IPS DF 6.9 (cell line): Measurements from ENCODE around the gene DUSP15.
A peak's percentile ranks its signal among the peaks of the same experiment; 100 is the strongest.

Experiments
- DNase-seq: peaks from one replicate; pipeline ENCODE4 v3.0.0-alpha.2; 2013; ENCODE audit warnings: low read depth, low spot score
- H3K27ac ChIP-seq: one replicate; pipeline ENCODE4 v1.5.1; 2013; ENCODE audit warnings: low read length, control low read depth
- H3K27me3 ChIP-seq: 2 replicates; pipeline ENCODE4 v1.6.1; 2013; ENCODE audit warnings: mild to moderate bottlenecking, low read length; ENCODE audit not compliant: control insufficient read depth, insufficient read depth
- H3K36me3 ChIP-seq: 2 replicates; pipeline ENCODE4 v1.6.1; 2013; ENCODE audit warnings: low read length; ENCODE audit not compliant: control insufficient read depth, insufficient read depth
- H3K4me1 ChIP-seq: 2 replicates; pipeline ENCODE4 v1.6.1; 2013; ENCODE audit warnings: low read length; ENCODE audit not compliant: control insufficient read depth, insufficient read depth
- H3K4me3 ChIP-seq: 2 replicates; pipeline ENCODE4 v1.5.1; 2013; ENCODE audit warnings: mild to moderate bottlenecking, low read length
- H3K9me3 ChIP-seq: 2 replicates; pipeline ENCODE4 v1.6.1; 2013; ENCODE audit warnings: low read length, inconsistent platforms; ENCODE audit not compliant: control insufficient read depth, insufficient read depth
- WGBS: extraction: QIAGEN DNeasy Blood & Tissue Kit; methylation state at CpG from one replicate; pipeline ENCODE4 v1.1.7; 2013; ENCODE audit warnings: mixed read lengths, missing lambda C conversion rate; ENCODE audit not compliant: insufficient read length, insufficient coverage; 5-methylcytosine and 5-hydroxymethylcytosine counted together

The DUSP15 gene

DNA sequence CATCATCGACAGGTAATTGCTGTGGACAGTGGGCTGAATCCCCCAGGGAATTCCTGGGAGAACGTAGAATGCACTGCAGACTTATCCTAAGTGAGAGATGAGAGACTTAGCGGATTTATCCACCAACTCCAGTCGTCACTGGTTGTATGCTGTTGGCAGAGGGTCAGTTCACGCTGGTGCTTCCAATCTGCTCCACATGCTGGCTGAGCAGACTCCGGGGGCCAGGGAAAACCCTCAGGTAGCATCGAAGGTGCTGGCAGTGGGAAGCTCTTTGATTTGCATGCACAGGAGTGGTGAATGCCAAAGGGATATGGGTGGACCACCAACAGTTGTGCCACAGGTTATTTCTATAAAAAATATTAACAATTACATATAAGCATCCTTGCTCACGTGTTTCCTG is 20.3 kb upstream of the DUSP15 start:
- Histone ChIP-seq H3K4me1 (no peaks in the 10 kb centered on the region), H3K27ac (no peak overlapping the region), H3K36me3 (no peaks in the 10 kb centered on the region), H3K9me3 (no peaks in the 10 kb centered on the region), H3K27me3 (no peaks in the 10 kb centered on the region), H3K4me3 (no peak overlapping the region)
- no peak for DNase-seq
- WGBS: no CpG with 5 or more reads among the region's 8 CpGs

DNA sequence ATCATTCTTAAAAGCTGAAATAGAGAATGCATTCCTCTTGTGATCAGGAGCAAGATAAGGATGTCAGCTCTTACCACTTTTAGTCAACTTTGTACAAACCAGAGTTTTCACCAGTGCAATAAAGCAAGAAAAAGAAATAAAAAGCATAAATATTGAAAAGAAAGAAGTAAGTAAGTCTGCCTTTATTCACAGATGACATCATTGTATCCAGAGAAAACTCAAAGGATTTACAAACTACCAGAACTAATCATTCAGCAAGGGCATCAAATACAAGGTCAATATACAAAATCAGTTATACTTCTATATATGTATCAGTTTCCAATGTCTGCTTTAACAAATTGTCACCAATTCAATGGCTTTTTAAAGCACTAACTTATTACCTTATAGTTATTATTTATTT is 13.5 kb upstream of the DUSP15 start:
- no peak for DNase-seq
- Histone ChIP-seq H3K4me1 (no peaks in the 10 kb centered on the region), H3K27ac (no peak overlapping the region), H3K9me3 (no peaks in the 10 kb centered on the region), H3K27me3 (no peaks in the 10 kb centered on the region), H3K4me3 (no peak overlapping the region), H3K36me3 (no peaks in the 10 kb centered on the region)

DNA sequence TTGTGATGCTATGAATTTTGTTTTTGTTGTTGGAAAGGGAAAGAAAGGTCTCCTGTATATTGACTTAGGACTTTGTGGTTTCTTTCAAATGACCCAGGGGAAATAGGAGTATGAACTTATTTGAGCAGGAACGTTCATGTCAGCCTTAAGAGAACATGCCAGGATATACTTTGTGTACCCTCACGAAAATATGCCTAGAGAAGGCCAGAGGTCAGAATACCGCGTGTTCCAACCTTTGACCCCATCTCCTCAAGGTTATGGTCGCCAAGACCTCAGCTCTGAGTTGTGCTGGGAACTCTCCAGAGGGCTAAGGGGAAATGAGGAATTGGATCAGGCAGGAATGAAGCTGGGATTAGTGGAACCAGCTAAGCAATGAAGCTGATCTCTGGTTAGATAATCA is 11.6 kb upstream of the DUSP15 start:
- H3K36me3 ChIP-seq: no peaks in the 10 kb centered on the region
- H3K27ac ChIP-seq: no peak overlapping the region
- no peaks in the 10 kb centered on the region for H3K27me3 ChIP-seq
- H3K9me3 ChIP-seq: no peaks in the 10 kb centered on the region
- DNase-seq: no peak
- H3K4me3 ChIP-seq: no peak overlapping the region
- H3K4me1 ChIP-seq: no peaks in the 10 kb centered on the region
- no CpG with 5 or more reads among the region's 5 CpGs for WGBS

DNA sequence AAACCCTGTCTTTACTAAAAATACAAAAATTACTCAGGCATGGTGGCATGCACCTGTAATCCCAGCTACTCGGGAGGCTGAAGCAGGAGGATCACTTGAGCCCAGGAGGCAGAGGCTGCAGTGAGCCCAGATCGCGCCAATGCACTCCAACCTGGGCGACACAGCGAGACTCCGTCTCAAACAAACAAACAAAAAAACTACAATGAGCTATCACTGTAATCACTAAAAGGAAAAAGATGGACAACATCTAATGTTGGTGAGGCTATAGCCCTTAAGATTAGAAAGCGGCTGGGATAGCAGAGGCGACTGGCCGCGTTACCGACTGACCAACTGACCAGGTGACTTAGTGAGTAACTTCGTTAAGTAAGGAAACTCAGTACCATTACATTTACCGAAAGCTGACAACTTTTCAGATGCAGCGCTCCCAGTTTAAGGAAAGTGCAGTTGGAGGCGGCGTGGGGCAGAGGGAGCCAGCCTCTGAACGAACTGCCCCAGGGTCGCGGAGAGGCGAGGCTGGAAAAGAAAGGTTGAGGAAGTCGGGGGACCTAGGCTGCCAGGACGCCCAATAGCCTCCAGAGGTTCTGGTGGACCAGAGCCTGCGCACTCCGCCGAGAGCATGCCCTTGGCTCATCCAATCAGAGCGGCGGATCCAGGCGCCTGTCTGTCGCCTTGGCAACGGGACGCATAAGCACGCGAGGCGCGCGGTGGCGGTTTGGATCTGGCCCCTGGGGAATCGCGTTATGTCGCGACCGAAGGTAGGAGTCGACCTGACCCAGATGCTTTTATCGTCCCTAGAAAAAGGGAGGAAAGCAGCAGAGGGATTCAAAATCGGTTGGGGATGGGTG is 9.0 kb upstream of the DUSP15 start:
- H3K4me1 ChIP-seq: no peaks in the 10 kb centered on the region
- H3K27me3 ChIP-seq: no peaks in the 10 kb centered on the region
- H3K27ac ChIP-seq: no peak overlapping the region
- H3K9me3 ChIP-seq: no peaks in the 10 kb centered on the region
- H3K4me3 ChIP-seq: peak overlapping the region; percentile 32; the same call in 1 of the 2 replicates
- H3K36me3 ChIP-seq: no peaks in the 10 kb centered on the region
- DNase-seq: peak; percentile 92
- WGBS: no CpG with 5 or more reads among the region's 45 CpGs

DNA sequence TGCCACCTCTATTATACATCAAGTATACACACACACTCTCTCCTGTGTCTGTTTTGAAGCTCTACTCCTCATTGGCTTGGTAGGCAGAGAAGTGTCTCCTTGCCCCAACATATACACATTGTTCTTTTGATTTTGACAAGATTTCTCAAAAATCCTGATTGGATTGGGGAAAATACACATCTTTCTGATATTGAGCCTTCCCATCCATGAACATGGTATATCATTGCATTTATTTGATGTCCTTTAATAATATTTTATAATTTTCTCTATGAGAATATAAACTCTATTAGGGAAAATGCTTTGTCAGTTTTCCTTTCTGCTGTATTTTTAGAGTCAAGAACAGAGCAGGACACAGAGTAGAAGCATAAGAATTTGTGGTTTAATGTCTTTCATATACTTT is 7.4 kb upstream of the DUSP15 start:
- Histone ChIP-seq H3K36me3 (no peaks in the 10 kb centered on the region), H3K4me1 (no peaks in the 10 kb centered on the region), H3K4me3 (no peak overlapping the region), H3K27me3 (no peaks in the 10 kb centered on the region), H3K27ac (no peak overlapping the region), H3K9me3 (no peaks in the 10 kb centered on the region)
- DNase-seq: no peak

DNA sequence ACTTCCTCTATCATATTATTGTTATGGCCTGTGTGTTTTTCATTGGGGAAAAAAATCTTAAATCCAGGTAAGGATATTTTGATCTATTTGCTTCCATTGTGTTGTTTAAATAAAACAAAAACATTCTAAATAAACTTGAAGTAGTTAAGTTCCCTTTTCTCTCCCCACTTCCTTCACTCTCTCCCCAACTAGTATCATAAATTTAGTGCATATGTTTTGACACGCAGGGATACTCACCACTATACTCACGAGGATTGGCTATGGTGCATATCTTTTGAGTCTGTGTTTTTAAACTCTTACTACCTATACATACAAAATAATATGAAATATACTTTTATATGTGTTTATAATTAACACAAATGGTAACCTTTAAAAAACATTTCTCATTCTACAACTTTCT is 5.3 kb upstream of the DUSP15 start:
- H3K36me3 ChIP-seq: no peaks in the 10 kb centered on the region
- H3K4me1 ChIP-seq: 0 out of 2 replicates have a peak, but pooled peaks cover 2% of the 10 kb centered on the region
- WGBS: no CpG with 5 or more reads among the region's 2 CpGs
- no peak overlapping the region for H3K27ac ChIP-seq
- H3K27me3 ChIP-seq: peaks cover 6% of the 10 kb centered on the region; the same call in 1 of the 2 replicates
- no peaks in the 10 kb centered on the region for H3K9me3 ChIP-seq
- H3K4me3 ChIP-seq: no peak overlapping the region
- DNase-seq: no peak

DNA sequence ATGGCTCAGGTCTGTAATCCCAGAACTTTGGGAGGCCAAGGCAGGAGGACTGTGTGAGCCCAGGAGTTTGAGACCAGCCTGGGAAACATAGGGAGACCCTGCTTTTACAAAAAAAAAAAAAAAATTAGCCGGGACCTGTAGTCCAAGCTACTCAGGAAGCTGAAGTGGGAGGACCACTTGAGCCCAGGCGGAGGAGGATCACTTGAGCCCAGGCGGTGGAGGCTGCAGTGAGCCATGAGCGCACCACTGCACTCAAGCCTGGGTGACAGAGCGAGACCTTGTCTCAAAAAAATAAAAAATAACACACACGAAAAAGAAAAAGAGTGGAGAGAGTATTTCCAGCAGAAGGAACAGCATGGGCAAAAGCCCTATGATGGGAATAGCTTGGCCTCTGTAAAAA is 2.1 kb upstream of the DUSP15 start:
- Histone ChIP-seq H3K36me3 (no peaks in the 10 kb centered on the region; the same call in 1 of the 2 replicates), H3K4me1 (peaks cover 2% of the 10 kb centered on the region; the same call in 1 of the 2 replicates), H3K27me3 (peaks cover 20% of the 10 kb centered on the region), H3K9me3 (no peaks in the 10 kb centered on the region), H3K4me3 (no peak overlapping the region), H3K27ac (no peak overlapping the region)
- DNase-seq: no peak
- WGBS: no CpG with 5 or more reads among the region's 6 CpGs

DNA sequence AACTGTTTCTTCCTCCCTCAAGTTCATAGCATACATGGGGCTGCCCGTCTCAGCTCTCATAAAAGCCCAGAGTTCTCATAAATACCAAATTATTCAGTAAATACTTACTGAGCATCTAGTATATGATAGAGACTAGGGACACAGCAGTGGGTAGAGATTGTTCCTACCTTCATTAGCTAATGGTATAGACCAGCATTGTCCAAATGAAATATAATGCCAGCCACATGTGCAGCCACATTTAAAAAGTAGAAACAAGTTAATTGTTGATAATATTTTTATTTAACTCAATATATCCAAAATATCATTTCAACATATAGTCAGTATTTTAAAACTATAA is 1.3 kb upstream of the DUSP15 start:
- no CpG with 5 or more reads among the region's 1 CpG for WGBS
- peaks cover 2% of the 10 kb centered on the region; the same call in 1 of the 2 replicates for H3K4me1 ChIP-seq
- H3K36me3 ChIP-seq: no peaks in the 10 kb centered on the region; the same call in 1 of the 2 replicates
- H3K4me3 ChIP-seq: no peak overlapping the region
- H3K9me3 ChIP-seq: no peaks in the 10 kb centered on the region
- H3K27ac ChIP-seq: no peak overlapping the region
- peaks cover 20% of the 10 kb centered on the region for H3K27me3 ChIP-seq
- no peak for DNase-seq

DNA sequence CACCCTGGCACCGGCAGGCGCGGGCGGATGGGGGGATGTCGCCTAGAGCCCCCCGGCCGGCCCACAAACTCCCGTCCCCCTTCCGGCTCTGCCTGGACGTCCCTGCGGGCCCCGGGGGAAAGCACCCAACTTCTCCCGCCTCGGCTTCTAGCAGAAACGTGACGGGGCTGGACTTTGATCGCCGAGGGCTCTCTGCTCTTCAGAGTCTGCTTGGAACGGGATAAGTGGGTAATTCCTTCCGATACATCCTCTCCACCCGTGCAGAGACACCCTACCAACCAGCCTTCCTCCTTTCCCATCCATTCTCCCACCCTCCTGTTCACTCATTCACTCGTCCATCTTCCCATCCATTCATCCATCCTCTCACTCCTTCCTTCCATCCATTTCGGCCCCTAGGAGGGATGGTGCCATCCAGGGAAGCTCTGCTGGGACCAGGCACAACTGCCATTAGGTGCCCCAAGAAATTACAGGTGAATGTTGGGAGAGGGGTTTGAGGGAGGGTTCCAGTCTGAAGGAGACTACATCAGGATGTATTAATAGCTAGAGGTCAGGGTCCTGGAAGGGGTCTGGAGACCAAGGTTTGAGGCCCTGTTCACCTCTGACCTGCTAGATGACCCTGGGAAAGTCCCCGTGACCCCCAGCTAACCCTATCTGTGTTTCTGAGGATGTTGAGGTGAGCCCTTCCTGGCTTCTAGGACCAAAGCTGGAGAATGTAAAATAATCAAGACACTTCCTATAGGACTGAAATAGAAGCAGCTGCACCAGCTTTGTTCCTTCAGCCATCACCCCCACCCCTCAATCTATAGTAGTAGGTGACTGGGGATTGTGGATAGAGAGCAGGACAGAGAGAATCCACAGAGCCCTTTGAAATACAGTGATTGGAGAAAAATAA is 645 bp upstream of the DUSP15 start:
- no peak for DNase-seq
- no peak overlapping the region for H3K27ac ChIP-seq
- WGBS: 100% methylated on average over 1 of the region's 24 CpGs
- peak overlapping the region; percentile 61 for H3K4me3 ChIP-seq
- peaks cover 20% of the 10 kb centered on the region for H3K27me3 ChIP-seq
- no peaks in the 10 kb centered on the region; the same call in 1 of the 2 replicates for H3K36me3 ChIP-seq
- peaks cover 2% of the 10 kb centered on the region; the same call in 1 of the 2 replicates for H3K4me1 ChIP-seq
- no peaks in the 10 kb centered on the region for H3K9me3 ChIP-seq

DNA sequence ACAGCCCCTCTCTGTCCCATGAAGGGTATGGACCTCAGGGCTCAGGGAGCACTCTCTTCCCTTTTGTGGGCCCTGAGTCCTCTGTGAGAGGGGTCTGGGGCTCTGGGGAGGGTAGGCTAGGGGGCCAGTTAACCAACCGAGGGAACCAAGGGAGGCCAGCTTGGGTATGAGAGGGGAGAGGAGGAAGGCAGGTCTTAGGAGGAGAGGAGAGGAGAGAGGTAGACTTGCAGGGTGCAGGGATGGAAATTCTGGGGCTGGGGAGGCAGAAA is 720 bp downstream of the DUSP15 start:
- no peaks in the 10 kb centered on the region; the same call in 1 of the 2 replicates for H3K36me3 ChIP-seq
- H3K27me3 ChIP-seq: peaks cover 20% of the 10 kb centered on the region
- H3K4me1 ChIP-seq: peaks cover 2% of the 10 kb centered on the region; the same call in 1 of the 2 replicates
- no peaks in the 10 kb centered on the region for H3K9me3 ChIP-seq
- no peak for DNase-seq
- no peak overlapping the region for H3K27ac ChIP-seq
- WGBS: no CpG with 5 or more reads among the region's 1 CpG
- peak overlapping the region; percentile 61; the same call in 1 of the 2 replicates for H3K4me3 ChIP-seq
